HG02970 (cell line): ENCODE measurements around the gene FAM118A.
"Not testable (repeated sequence)": the region's sequence is repeated elsewhere in the genome, so short reads cannot be mapped to it uniquely, and the experiment has no call there.

Source experiments
- ATAC-seq: cut with Tn5 transposase; IDR thresholded peaks from one replicate; pipeline ENCODE4 v1.9.1; 2021; ENCODE audit warnings: mild to moderate bottlenecking, moderate library complexity, moderate number of reproducible peaks; ENCODE audit not compliant: unreplicated experiment, low FRiP score

The FAM118A gene

GRCh38 chr22:45280587-45280980, 29.1 kb upstream of the FAM118A start:
- no peak for ATAC-seq

GRCh38 chr22:45281010-45281409, 28.7 kb upstream of the FAM118A start:
- ATAC-seq: no peak

DNA sequence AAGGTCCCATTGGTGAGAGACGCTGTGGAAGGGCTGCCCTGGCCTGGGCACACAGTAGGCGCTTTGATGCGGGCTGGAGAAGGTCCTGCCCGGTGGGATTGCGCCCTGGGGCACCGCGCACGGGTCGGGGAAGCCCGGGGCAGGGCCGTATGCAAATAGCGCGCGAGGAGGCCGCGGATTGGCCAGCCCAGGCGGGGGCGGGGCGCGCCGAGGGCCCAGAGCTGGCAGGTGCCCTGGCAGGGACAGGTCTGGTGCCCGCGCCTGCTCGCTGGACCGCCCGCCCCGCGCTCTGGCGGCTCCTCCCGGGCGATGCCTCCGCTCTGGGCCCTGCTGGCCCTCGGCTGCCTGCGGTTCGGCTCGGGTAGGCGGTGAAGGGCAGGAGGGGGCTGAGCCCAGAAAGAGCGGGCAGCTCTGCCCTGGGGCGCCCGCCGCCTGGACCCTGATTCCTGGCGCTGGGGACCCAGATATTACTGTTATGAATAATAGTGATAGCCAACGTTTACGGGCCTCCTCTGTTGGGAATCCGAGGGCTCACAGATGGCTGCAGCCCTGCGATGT, 24.9 kb upstream of the FAM118A start, which contains the start of gene UPK3A:
TSS of gene UPK3A (plus strand) at position 245 of the 558 bp plus-strand sequence. CDS start at position 310, 65 bp downstream.
- no peak for ATAC-seq

- ATAC-seq: no peak
Measured at GRCh38 chr22:45285263-45286058, 24.3 kb upstream of the FAM118A start.

- no peak for ATAC-seq
Measured at GRCh38 chr22:45286854-45287551, 22.7 kb upstream of the FAM118A start.

DNA sequence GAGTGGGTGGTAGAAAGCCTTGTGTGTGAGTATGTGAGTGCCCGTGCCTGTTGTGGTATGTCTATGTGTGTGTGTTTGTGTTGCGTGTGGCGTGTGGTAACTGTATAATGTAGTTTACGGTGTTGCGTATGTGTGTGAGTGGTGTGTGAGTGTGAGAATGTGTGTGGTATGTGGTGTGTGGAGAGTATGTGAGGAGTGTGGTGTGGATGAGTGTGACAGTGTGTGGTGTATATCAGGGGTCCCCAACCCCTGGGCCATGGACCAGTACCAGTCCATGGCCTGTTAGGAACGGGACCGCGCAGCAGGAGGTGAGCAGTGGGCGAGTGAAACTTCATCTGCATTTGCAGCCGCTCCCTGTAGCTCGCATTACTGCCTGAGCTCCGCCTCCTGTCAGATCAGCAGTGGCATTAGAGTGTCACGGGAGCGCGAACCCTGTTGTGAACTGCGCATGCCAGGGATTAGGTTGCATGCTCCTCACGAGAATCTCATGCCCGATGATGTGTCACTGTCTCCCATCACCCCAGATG, 19.3 kb upstream of the FAM118A start:
- no peak for ATAC-seq

DNA sequence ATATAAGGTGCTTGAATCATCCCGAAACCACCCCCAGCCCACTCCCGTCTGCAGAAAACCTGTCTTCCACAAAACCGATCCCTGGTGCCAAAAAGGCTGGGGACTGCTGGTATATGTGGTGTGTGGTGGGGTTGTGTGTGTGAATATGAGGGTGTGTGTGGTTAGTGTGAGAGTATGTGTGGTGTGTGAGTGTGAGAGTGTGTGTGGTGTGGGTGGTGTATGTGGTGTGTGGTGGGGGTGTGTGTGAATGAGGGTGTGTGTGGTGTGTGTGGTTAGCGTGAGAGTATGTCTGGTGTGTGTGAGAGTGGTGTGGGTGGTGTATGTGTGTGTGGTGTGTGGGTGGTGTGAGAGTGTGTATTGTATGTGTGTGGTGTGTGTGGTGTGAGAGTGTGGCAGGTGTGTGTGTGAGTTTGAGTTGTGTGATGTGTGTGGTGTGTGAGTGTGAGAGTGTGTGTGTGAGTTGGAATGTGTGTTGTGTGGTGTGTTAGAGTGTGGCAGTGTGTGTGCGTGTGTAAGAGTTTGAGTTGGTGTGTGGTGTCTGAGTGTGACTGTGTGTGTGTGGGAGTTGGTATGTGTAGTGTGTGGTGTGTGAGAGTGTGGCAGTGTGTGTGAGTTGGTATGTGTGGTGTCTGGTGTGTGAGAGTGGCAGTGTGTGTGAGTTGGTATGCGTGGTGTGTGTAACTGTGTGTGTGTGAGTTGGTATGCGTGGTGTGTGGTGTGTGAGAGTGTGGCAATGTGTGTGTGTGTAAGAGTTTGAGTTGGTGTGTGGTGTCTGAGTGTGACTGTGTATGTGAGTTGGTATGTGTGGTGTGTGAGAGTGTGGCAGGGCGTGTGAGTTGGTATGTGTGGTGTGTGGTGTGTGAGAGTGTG, 18.4 kb upstream of the FAM118A start:
- ATAC-seq: no peak

DNA sequence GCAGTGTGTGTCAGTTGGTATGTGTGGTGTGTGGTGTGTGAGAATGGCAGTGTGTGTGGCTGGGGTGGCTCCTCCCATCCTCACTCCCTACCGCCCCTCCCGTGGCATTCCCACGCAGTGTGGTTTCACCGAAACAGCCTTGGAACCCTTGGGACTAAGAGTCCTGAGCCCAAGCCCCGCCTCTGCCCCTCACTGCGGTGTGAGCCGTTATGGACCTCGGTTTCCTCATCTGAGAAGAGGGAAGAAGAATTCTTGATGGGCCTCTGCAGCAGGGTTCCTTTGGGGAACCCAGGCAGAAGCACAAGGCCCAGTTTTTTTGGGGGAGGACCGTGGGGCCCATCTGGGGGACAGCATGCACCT, 17.8 kb upstream of the FAM118A start:
- no peak for ATAC-seq

- no peak for ATAC-seq
Measured at GRCh38 chr22:45292731-45293442, 16.8 kb upstream of the FAM118A start.

DNA sequence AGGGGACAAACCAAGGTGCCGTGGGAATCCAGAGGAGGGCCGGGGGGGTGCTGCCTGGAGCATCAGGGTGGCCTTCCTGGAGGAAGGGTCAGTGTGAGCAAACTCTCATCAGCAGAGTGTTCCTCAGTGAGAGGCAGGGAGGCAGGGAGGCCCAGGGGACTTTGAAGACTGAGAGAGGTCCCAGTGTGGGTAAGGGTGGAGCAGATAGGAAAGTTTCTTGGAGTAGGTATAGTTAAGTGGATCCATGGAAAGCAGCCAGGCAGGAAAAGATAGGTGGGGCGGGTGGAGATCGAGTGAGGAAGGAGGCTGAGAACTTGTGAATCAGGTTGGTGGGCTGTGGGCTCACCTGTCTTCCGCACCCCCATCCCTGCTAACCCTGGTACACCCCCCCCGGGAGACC, 15.7 kb upstream of the FAM118A start:
- no peak for ATAC-seq

DNA sequence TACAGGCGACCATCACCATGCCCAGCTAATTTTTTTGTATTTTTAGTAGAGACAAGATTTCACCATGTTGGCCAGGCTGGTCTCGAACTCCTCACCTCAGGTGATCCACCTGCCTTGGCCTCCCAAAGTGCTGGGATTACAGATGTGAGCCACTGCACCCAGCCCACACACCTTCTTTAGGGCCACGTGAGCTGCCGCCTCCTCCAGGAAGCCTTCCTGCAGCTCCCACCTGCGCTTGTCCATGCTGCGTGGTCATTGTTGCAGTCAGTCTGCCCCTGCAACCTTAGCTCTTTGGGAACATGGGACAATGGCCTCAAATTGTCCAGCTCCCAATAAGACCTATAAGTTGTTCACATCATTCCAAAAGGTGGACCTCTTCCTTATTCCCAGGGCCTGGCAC, 14.7 kb upstream of the FAM118A start:
- ATAC-seq: not testable (repeated sequence)

DNA sequence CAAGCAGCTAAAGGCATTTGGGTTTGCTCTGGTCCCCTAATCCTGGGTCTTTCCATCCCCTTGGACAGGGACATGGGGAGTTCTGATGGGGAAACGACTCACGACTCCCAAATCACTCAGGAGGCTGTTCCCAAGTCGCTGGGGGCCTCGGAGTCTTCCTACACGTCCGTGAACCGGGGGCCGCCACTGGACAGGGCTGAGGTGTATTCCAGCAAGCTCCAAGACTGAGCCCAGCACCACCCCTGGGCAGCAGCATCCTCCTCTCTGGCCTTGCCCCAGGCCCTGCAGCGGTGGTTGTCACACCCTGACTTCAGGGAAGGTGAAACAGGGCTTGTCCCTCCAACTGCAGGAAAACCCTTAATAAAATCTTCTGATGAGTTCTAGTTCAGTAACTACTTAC, 14.2 kb upstream of the FAM118A start:
- ATAC-seq: no peak

DNA sequence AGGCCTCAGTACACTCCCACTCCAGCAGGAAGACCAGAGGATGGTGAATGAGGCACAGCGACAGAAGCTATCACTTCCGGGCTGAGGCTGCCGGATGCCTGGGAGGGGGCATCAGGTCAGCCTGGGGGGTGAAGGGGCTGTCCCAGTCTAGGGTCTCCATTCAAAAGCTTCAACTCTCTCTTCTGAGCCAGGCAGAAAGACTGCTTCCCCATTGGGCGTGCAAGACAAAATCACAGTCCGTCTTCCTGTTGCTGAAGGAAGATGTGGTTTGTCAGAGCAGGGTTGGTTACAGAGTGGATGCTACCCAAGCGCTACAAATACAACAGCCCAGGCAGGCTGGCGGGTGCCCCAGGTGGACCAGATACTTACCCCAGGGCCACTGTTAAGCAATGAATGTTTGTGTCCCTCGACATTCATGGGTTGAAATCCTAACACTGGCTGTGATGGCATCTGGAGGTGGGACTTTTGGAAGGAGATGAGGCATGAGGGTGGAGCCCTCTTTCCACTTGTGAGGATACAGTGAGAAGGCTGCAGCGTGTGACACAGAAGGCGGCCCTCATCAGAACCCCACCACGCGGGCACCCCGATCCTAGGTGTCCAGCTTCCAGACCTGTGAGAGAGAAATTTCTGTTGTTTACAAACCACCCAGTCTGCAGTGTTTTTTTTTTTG, 13.0 kb upstream of the FAM118A start:
- ATAC-seq: no peak

DNA sequence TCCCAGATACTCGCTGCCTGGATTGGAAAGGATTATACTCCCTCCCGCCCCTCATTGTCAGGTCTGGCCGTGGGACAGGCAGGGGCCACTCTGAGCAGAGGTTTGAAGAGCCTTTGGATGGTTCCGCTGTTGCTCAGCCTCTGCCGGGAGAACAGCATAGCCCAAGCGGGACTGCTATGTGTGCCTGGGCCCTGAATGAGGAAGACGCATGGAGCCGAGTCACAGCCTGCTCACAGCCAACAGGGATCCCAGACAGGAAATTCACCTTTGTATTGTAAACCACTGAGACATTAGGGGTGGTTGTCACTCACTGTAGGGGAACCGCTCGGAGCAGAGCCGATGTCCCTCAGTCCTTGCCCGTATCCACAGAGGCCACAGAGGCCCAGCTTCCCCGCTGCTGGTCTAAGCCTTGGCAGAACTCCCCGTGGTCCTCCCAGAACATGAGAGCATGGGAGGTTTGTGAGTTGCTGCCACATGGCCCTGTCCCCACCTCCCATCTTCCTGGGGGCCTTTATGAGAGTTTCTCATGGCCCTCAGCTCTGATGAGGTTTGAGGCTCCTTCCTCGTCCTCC, 10.7 kb upstream of the FAM118A start:
- no peak for ATAC-seq

DNA sequence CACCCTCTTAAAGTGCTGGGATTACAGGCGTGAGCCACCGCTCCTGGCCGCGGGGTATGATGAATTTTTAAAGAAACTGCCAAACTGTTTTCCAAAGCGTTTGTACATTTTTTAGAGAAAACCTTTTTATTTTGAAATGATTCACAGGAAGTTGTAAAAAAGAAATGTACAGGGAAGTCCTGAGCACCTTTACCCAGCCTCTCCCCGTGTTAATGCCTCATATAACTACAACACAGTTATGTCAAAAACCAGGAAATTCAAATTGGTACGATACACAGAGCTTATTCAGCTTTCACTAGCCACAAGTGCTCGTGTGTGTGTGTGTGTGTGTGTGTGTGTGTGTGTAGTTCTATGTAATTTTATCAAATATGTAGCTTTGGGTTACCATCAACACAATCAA, 7.0 kb upstream of the FAM118A start:
- no peak for ATAC-seq

DNA sequence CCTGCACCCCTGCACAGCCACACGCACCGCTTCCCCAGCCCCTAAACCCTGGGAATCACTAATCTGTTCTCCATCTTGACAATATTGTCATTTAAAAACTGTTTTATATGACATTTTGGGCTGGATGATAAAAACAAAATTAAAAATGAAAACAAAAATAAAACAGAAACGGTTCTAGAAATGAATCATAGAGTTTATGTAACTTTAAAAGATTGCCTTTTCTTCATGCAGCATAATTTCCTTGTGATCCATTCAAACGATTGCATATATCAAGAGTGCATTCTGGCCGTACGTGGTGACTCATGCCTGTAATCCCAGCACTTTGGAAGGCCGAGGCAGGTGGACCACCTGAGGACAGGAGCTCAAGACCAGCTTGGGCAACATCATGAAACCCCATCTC, 6.6 kb upstream of the FAM118A start:
- no peak for ATAC-seq

- ATAC-seq: no peak
Measured at GRCh38 chr22:45304971-45305370, 4.8 kb upstream of the FAM118A start.

DNA sequence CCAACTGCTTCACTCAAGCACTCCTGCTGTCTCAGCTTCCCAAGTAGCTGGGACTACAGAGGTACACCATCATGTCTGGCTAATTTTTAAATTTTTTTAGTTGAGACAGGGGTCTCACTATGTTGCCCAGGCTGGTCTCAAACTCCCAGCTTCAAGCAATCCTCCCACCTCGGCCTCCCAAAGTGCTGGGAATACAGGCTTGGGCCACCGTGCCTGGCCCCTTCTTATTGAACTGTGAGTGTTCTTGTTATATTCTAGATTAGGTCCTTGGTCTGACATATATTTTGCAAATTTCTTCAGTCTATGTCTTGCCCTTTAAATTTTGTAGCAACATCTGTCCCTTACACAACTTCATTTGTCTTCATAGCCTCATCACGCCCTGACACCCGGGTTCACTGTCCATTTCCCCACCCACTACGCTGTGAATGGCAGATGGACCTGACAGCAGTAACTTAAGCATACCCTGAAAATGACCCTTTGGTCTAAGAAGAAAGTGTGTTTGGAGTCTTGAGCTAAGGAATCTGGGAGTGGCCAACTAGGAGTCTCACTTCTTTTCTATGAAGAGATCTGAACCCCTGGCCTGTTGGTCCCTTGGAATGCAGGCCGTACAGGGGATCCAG, 4.2 kb upstream of the FAM118A start:
- no peak for ATAC-seq

- no peak for ATAC-seq
Measured at GRCh38 chr22:45306139-45306538, 3.6 kb upstream of the FAM118A start.
